CD4-positive, alpha-beta T cell (primary cell): Measurements from ENCODE around the gene PCDH1. TPM values are rescaled to one million over a fixed set of nuclear protein-coding genes. Genes with fewer than 3 reads are reported as not detected.

Experiments
- ATAC-seq: fragments of 200-7000 bp; cut with Tn5 transposase; one replicate; pipeline ENCODE4 v1.10.0; 2022; ENCODE audit warnings: mild to moderate bottlenecking; ENCODE audit not compliant: poor library complexity
- CTCF ChIA-PET: fragments of 350-600 bp; sonication (Branson Sonifier 250); formaldehyde crosslinking; loops from one replicate; lab custom pipeline; 2021; ENCODE audit warnings: antibody characterized with exemption, inconsistent platforms; lab: Charles Lee
- POLR2A ChIA-PET: fragments of 350-600 bp; sonication (Branson Sonifier 250); formaldehyde crosslinking; loops from one replicate; lab custom pipeline; 2021; ENCODE audit warnings: antibody characterized with exemption, inconsistent platforms; lab: Charles Lee
- DNase-seq, 14 experiments: peaks; one replicate each; pipeline ENCODE4 v3.0.0-alpha.2; 2013 to 2020; ENCODE audit warnings: mixed read lengths in 2 of 14
- H3K27ac ChIP-seq, 2 donors: one replicate each; pipeline versions ENCODE4 v1.5.1 to v1.7.0; 2013; ENCODE audit warnings: low read length in 2 of 2, low read depth in 1 of 2, mild to moderate bottlenecking in 1 of 2
- H3K27me3 ChIP-seq, 2 experiments: 1 replicate in 1 of 2; 2 replicates in 1 of 2; pipeline versions ENCODE4 v1.6.1 to v1.7.0; 2013; ENCODE audit warnings: low read length in 2 of 2, control low read depth in 1 of 2, mild to moderate bottlenecking in 1 of 2, moderate library complexity in 1 of 2; ENCODE audit not compliant: insufficient read depth in 2 of 2, control insufficient read depth in 1 of 2
- H3K36me3 ChIP-seq: one replicate; pipeline ENCODE4 v1.6.1; 2013; ENCODE audit warnings: low read length, control low read depth; ENCODE audit not compliant: insufficient read depth
- H3K4me1 ChIP-seq: one replicate; pipeline ENCODE4 v1.6.1; 2013; ENCODE audit warnings: low read length, control low read depth; ENCODE audit not compliant: insufficient read depth
- H3K4me3 ChIP-seq: one replicate; pipeline ENCODE4 v1.5.1; 2013; ENCODE audit warnings: mild to moderate bottlenecking, low read length, moderate library complexity
- H3K9me3 ChIP-seq, 2 experiments: 1 replicate in 1 of 2; 2 replicates in 1 of 2; pipeline versions ENCODE4 v1.6.1 to v1.7.0; 2013; ENCODE audit warnings: low read length in 2 of 2, mild to moderate bottlenecking in 2 of 2, control low read depth in 1 of 2, moderate library complexity in 1 of 2; ENCODE audit not compliant: control insufficient read depth in 1 of 2, insufficient read depth in 1 of 2
- H3K27ac Mint-ChIP-seq: one replicate; pipeline ENCODE4 v1.8.0; 2020; ENCODE audit warnings: mixed read lengths
- H3K27me3 Mint-ChIP-seq: one replicate; pipeline ENCODE4 v1.8.0; 2021; ENCODE audit warnings: mixed read lengths
- H3K36me3 Mint-ChIP-seq: one replicate; pipeline ENCODE4 v1.8.0; 2021; ENCODE audit warnings: low read depth, mixed read lengths
- H3K4me1 Mint-ChIP-seq: one replicate; pipeline ENCODE4 v1.8.0; 2021; ENCODE audit warnings: low read depth, mixed read lengths
- H3K4me3 Mint-ChIP-seq: one replicate; pipeline ENCODE4 v1.8.0; 2020; ENCODE audit warnings: mild to moderate bottlenecking, mixed read lengths
- H3K9me3 Mint-ChIP-seq: one replicate; pipeline ENCODE4 v1.8.0; 2020; ENCODE audit warnings: mixed read lengths
- CTCF ChIP-seq: fragments of 200-600 bp; IDR thresholded peaks from one replicate; pipeline ENCODE4 v1.8.0; 2022; ENCODE audit warnings: antibody characterized with exemption, mild to moderate bottlenecking
- intact Hi-C, 2 experiments: fragments of 100-400 bp; cut with DNase I in 1 of 2; cut with micrococcal nuclease in 1 of 2; formaldehyde crosslinking; loops; one replicate each; pipeline versions ENCODE4 v1.15.1 to v1.9.0; 2023 to 2025; cut with DNase I, micrococcal nuclease
- total RNA-seq, 174 experiments: library from RNA in 2 of 174; stranded (reverse) in 2 of 174; gene quantifications; one replicate each; pipeline ENCODE4 v1.2.3 and lab custom pipeline; 2021 to 2026

Gene PCDH1
- total RNA-seq, 2 experiments from 2014 or later: 0.17 TPM; not detected in 1

- no peaks in the 10 kb centered on the region for H3K36me3 Mint-ChIP-seq
- Histone ChIP-seq H3K9me3 (peaks cover 0 to 12% of the 10 kb centered on the region in 2 experiments), H3K27me3 (peaks cover 58 to 64% of the 10 kb centered on the region in 2 experiments), H3K4me1 (peaks cover 36% of the 10 kb centered on the region), H3K36me3 (no peaks in the 10 kb centered on the region), H3K4me3 (peak overlapping the region; percentile 19), H3K27ac (no peak overlapping the region)
- TF ChIP-seq CTCF: no peak
- peaks cover 85% of the 10 kb centered on the region for H3K27me3 Mint-ChIP-seq
- H3K4me1 Mint-ChIP-seq: peaks cover 33% of the 10 kb centered on the region
- ChIA-PET POLR2A (interaction anchor here (0.8 to 4.2 kb wide), 2 partner anchors 26 to 84 kb away, joined by 3 to 33 read pairs; no protein-coding TSS in a partner anchor), CTCF (no interaction called here)
- DNase-seq: peak in 2 of 14 experiments; percentile 38 to 48
- intact Hi-C loops: no loop called here
- H3K9me3 Mint-ChIP-seq: no peaks in the 10 kb centered on the region
- ATAC-seq: no peak
- H3K4me3 Mint-ChIP-seq: no peak overlapping the region
- H3K27ac Mint-ChIP-seq: no peak overlapping the region
Observed at GRCh38 chr5:141875795-141876627, 2.2 kb downstream of the PCDH1 start.

GRCh38 chr5:141875022-141875740, 3.0 kb downstream of the PCDH1 start:
- peaks cover 55 to 56% of the 10 kb centered on the region in 2 experiments for H3K27me3 ChIP-seq

More at GRCh38 chr5:141875022-141875740, 3.0 kb downstream of the PCDH1 start:
- Histone ChIP-seq H3K9me3 (peaks cover 0 to 12% of the 10 kb centered on the region in 2 experiments), H3K36me3 (no peaks in the 10 kb centered on the region), H3K27ac (no peak overlapping the region), H3K4me1 (peaks cover 36% of the 10 kb centered on the region), H3K4me3 (no peak overlapping the region)
- Mint-ChIP-seq H3K4me1 (peaks cover 33% of the 10 kb centered on the region), H3K9me3 (no peaks in the 10 kb centered on the region), H3K4me3 (no peak overlapping the region), H3K36me3 (no peaks in the 10 kb centered on the region), H3K27me3 (peaks cover 85% of the 10 kb centered on the region), H3K27ac (no peak overlapping the region)
- ChIA-PET POLR2A (interaction anchor here (0.8 kb wide), 1 partner anchor 15 kb away, joined by 3 read pairs; no protein-coding TSS in a partner anchor), CTCF (no interaction called here)
- no peak for DNase-seq
- ATAC-seq: no peak
- no peak for TF ChIP-seq CTCF
- intact Hi-C loops: no loop called here
